GM12878 (cell line): ENCODE results near the gene CLEC18A.
"Not testable (repeated sequence)": the region's sequence is repeated elsewhere in the genome, so short reads cannot be mapped to it uniquely, and the experiment has no call there.

Experiments used
- EZH2 ChIP-seq: IDR thresholded peaks from 2 replicates; pipeline ENCODE4 v1.6.1; 2012; ENCODE audit warnings: low read depth, mild to moderate bottlenecking, control low read depth, inconsistent platforms, low read length, borderline replicate concordance; ENCODE audit not compliant: control insufficient read depth
- HDAC2 ChIP-seq: fragments of 200-600 bp; sonication (generic); IDR thresholded peaks from 2 replicates; pipeline ENCODE4 v1.6.1; 2017
- KDM1A ChIP-seq: fragments of 200-600 bp; sonication (generic); IDR thresholded peaks from 2 replicates; pipeline ENCODE4 v1.6.1; 2016; ENCODE audit warnings: borderline replicate concordance
- MYC ChIP-seq: IDR thresholded peaks from 2 replicates; pipeline ENCODE4 v1.6.1; 2011; ENCODE audit warnings: mild to moderate bottlenecking, low read length, moderate library complexity, inconsistent platforms; ENCODE audit not compliant: insufficient read depth, insufficient replicate concordance, insufficient read length, severe bottlenecking
- NR2F1 ChIP-seq: fragments of 450-650 bp; conservative IDR thresholded peaks from 2 replicates; pipeline ENCODE4 v1.6.1; 2017; ENCODE audit warnings: mild to moderate bottlenecking
- POLR2A ChIP-seq: IDR thresholded peaks from 2 replicates; pipeline ENCODE4 v1.6.1; 2011; ENCODE audit warnings: low read depth, mild to moderate bottlenecking, low read length
- POLR2AphosphoS5 ChIP-seq: IDR thresholded peaks from 2 replicates; pipeline ENCODE4 v1.6.1; 2011; ENCODE audit warnings: mild to moderate bottlenecking, low read length, inconsistent platforms
- POU2F2 ChIP-seq: IDR thresholded peaks from 3 replicates; pipeline ENCODE4 v1.6.1; 2011; ENCODE audit warnings: low read depth, mild to moderate bottlenecking, low read length, borderline replicate concordance
- RAD21 ChIP-seq: IDR thresholded peaks from 2 replicates; pipeline ENCODE4 v1.6.1; 2011; ENCODE audit warnings: mild to moderate bottlenecking, low read depth, low read length, moderate library complexity; ENCODE audit not compliant: insufficient read depth
- STAT1 ChIP-seq: fragments of 450-650 bp; conservative IDR thresholded peaks from 2 replicates; pipeline ENCODE4 v1.6.1; 2014; ENCODE audit warnings: antibody characterized with exemption, mild to moderate bottlenecking
- YY1 ChIP-seq: IDR thresholded peaks from 2 replicates; pipeline ENCODE4 v1.6.1; 2011; ENCODE audit warnings: low read depth, mild to moderate bottlenecking, low read length

DNA sequence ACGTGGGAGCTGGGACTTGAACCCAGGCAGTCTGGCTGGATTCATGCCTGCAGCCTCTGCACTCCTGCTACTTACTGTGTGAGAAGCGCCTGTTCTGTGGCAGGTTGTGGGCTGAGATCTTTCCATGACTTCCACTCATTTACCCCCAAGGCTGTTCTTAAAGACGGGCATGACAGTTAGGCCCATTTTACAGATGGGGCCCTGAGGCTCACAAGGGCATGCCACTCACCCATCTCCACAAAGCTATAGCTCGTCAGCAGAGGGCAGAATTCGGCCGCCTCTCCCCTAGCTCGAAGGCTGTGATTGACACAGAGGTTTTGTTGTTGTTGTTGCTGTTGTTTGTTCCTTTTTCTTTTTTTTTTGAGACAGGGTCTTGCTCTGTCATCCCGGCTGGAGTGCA is 21.8 kb downstream of the CLEC18A start:
- not testable (repeated sequence) for TF ChIP-seq HDAC2, RAD21, KDM1A, STAT1, MYC, POLR2AphosphoS5, POLR2A, NR2F1, EZH2, POU2F2, YY1
